Left ventricle myocardium superior (tissue), 1 donor: Measurements from ENCODE around the gene RIBC1. TPM values are rescaled to one million over a fixed set of nuclear protein-coding genes. Genes with fewer than 3 reads are reported as not detected.
"Not testable (repeated sequence)": the region's sequence is repeated elsewhere in the genome, so short reads cannot be mapped to it uniquely, and the experiment has no call there.

ENCODE experiments used
- ATAC-seq: fragments of 200-7000 bp; cut with Tn5 transposase; one replicate; pipeline ENCODE4 v1.9.1; 2020; ENCODE audit warnings: mild to moderate bottlenecking, moderate library complexity
- DNase-seq: peaks from one replicate; pipeline ENCODE4 v3.0.0-alpha.2; 2020
- intact Hi-C: fragments of 100-400 bp; cut with micrococcal nuclease; formaldehyde crosslinking; loops from one replicate; pipeline ENCODE4 v1.11.0; 2022
- total RNA-seq: library from RNA; stranded (reverse); fragmentation: NEBNext Ultra II Directional; extraction: Animal tissue kit (Norgen Biotek cat#: 25700); gene quantifications from one replicate; pipeline ENCODE4 v1.2.1, GENCODE V29; 2021
- donor health status: DM: no; HTN: yes; CAD: no; lungs with severe emphysema.

The RIBC1 gene
- total RNA-seq, 1 donor from 2014 or later: 0.52 TPM

- DNase-seq (peak; percentile 94), ATAC-seq (peak; percentile 100)
- intact Hi-C loops: loop anchor here (10.0 kb wide), 1 partner anchor 119 kb away; no protein-coding TSS in a partner anchor
Observed at GRCh38 chrX:53433651-53434639, 11.3 kb downstream of the RIBC1 start, which contains the start of gene HSD17B10. Gene HSD17B10, minus strand, starts transcription at chrX:53434370. Its CDS starts 25 bp downstream, at chrX:53434345.

GRCh38 chrX:53435997-53436396, 13.3 kb downstream of the RIBC1 start:
- ATAC-seq (peak; percentile 51), DNase-seq (peak; percentile 47)
- intact Hi-C loops: loop anchor here (10.0 kb wide), 1 partner anchor 121 kb away; no protein-coding TSS in a partner anchor

GRCh38 chrX:53437206-53437605, 14.5 kb downstream of the RIBC1 start:
- intact Hi-C loops: loop anchor here (10.0 kb wide), 1 partner anchor 122 kb away; no protein-coding TSS in a partner anchor
- DNase-seq: no peak
- no peak for ATAC-seq

GRCh38 chrX:53438174-53438831, 15.6 kb downstream of the RIBC1 start:
- ATAC-seq (no peak), DNase-seq (no peak)
- intact Hi-C loops: loop anchor here (10.0 kb wide), 1 partner anchor 124 kb away; no protein-coding TSS in a partner anchor

GRCh38 chrX:53438832-53439230, 16.2 kb downstream of the RIBC1 start:
- ATAC-seq (no peak), DNase-seq (no peak)
- intact Hi-C loops: loop anchor here (10.0 kb wide), 1 partner anchor 124 kb away; no protein-coding TSS in a partner anchor

- ATAC-seq (no peak), DNase-seq (no peak)
- intact Hi-C loops: no loop called here
Observed at GRCh38 chrX:53440101-53440500, 17.4 kb downstream of the RIBC1 start.

GRCh38 chrX:53440621-53441517, 18.2 kb downstream of the RIBC1 start:
- intact Hi-C loops: no loop called here
- ATAC-seq (peak; percentile 65), DNase-seq (peak; percentile 77)

- intact Hi-C loops: no loop called here
- ATAC-seq (peak; percentile 97), DNase-seq (peak; percentile 90)
Observed at GRCh38 chrX:53441531-53442321, 19.1 kb downstream of the RIBC1 start.

- DNase-seq (no peak), ATAC-seq (no peak)
- intact Hi-C loops: no loop called here
Observed at GRCh38 chrX:53442322-53442631, 19.6 kb downstream of the RIBC1 start.

- DNase-seq (peak; percentile 52), ATAC-seq (no peak)
- intact Hi-C loops: no loop called here
Observed at GRCh38 chrX:53445977-53446376, 23.3 kb downstream of the RIBC1 start.

- no peak for DNase-seq
- ATAC-seq: no peak
- intact Hi-C loops: no loop called here
Observed at GRCh38 chrX:53447441-53447840, 24.8 kb downstream of the RIBC1 start.

GRCh38 chrX:53449632-53450031, 27.0 kb downstream of the RIBC1 start:
- DNase-seq (no peak), ATAC-seq (no peak)
- intact Hi-C loops: no loop called here

- intact Hi-C loops: no loop called here
- DNase-seq (no peak), ATAC-seq (no peak)
Observed at GRCh38 chrX:53452812-53453211, 30.1 kb downstream of the RIBC1 start.

- ATAC-seq: no peak
- intact Hi-C loops: no loop called here
- no peak for DNase-seq
Observed at GRCh38 chrX:53456254-53456653, 33.6 kb downstream of the RIBC1 start.

GRCh38 chrX:53458082-53458481, 35.4 kb downstream of the RIBC1 start:
- intact Hi-C loops: no loop called here
- no peak for DNase-seq
- no peak for ATAC-seq

- ATAC-seq, DNase-seq, intact Hi-C loops: not testable (repeated sequence)
Observed at GRCh38 chrX:53468659-53469058, 46.0 kb downstream of the RIBC1 start.

- ATAC-seq (no peak), DNase-seq (no peak)
- intact Hi-C loops: no loop called here
Observed at GRCh38 chrX:53471346-53471745, 48.7 kb downstream of the RIBC1 start.

- DNase-seq (no peak), ATAC-seq (no peak)
- intact Hi-C loops: no loop called here
Observed at GRCh38 chrX:53474707-53475106, 52.0 kb downstream of the RIBC1 start.
